GM23248 (cell line): ENCODE measurements around the gene RANBP3L. TPM values are rescaled to one million over a fixed set of nuclear protein-coding genes. Genes with fewer than 3 reads are reported as not detected.

ENCODE experiments used
- DNase-seq: peaks from one replicate; pipeline ENCODE4 v3.0.0-alpha.2; 2015
- H2AFZ ChIP-seq: fragments of 200-600 bp; sonication (generic); 2 replicates; pipeline ENCODE4 v1.6.1; 2016; ENCODE audit warnings: antibody characterized with exemption
- H3F3A ChIP-seq: fragments of 200-600 bp; sonication (generic); 2 replicates; pipeline ENCODE4 v1.6.1; 2016; ENCODE audit warnings: mild to moderate bottlenecking, antibody characterized with exemption, mixed run types; ENCODE audit not compliant: insufficient read depth
- H3K27ac ChIP-seq: fragments of 200-600 bp; sonication (generic); 2 replicates; pipeline ENCODE4 v1.5.1; 2016; ENCODE audit warnings: mild to moderate bottlenecking
- H3K27me3 ChIP-seq: fragments of 200-600 bp; sonication (generic); replicated peaks from 2 replicates; pipeline ENCODE4 v1.6.1; 2016; ENCODE audit warnings: mild to moderate bottlenecking; ENCODE audit not compliant: insufficient read depth
- H3K36me3 ChIP-seq: fragments of 200-600 bp; sonication (generic); 2 replicates; pipeline ENCODE4 v1.6.1; 2016; ENCODE audit warnings: low read depth, mild to moderate bottlenecking
- H3K4me1 ChIP-seq: fragments of 200-600 bp; sonication (generic); 2 replicates; pipeline ENCODE4 v1.6.1; 2016; ENCODE audit warnings: mild to moderate bottlenecking; ENCODE audit not compliant: insufficient read depth
- H3K4me2 ChIP-seq: fragments of 200-600 bp; sonication (generic); one replicate; pipeline ENCODE4 v1.6.1; 2016; ENCODE audit warnings: mild to moderate bottlenecking; ENCODE audit not compliant: unreplicated experiment
- H3K4me3 ChIP-seq: fragments of 200-600 bp; sonication (generic); 2 replicates; pipeline ENCODE4 v1.5.1; 2016; ENCODE audit warnings: mild to moderate bottlenecking
- H3K79me2 ChIP-seq: fragments of 200-600 bp; sonication (generic); 2 replicates; pipeline ENCODE4 v1.6.1; 2016; ENCODE audit warnings: mild to moderate bottlenecking; ENCODE audit not compliant: insufficient read depth
- H3K9ac ChIP-seq: fragments of 200-600 bp; sonication (generic); 2 replicates; pipeline ENCODE4 v1.6.1; 2016; ENCODE audit warnings: mild to moderate bottlenecking
- H3K9me2 ChIP-seq: fragments of 200-600 bp; sonication (generic); 2 replicates; pipeline ENCODE4 v1.6.1; 2016; ENCODE audit warnings: mixed run types, mild to moderate bottlenecking, moderate library complexity; ENCODE audit not compliant: insufficient read depth
- H3K9me3 ChIP-seq: fragments of 200-600 bp; sonication (generic); one replicate; pipeline ENCODE4 v1.6.1; 2017; ENCODE audit warnings: low read depth
- H4K20me1 ChIP-seq: fragments of 200-600 bp; sonication (generic); 2 replicates; pipeline ENCODE4 v1.6.0; 2016; ENCODE audit not compliant: insufficient read depth
- EZH2 ChIP-seq: fragments of 200-600 bp; sonication (generic); IDR thresholded peaks from 2 replicates; pipeline ENCODE4 v1.6.1; 2018; ENCODE audit warnings: antibody characterized with exemption, mild to moderate bottlenecking; ENCODE audit not compliant: insufficient read depth, poor library complexity, severe bottlenecking
- EZH2phosphoT487 ChIP-seq: fragments of 200-600 bp; sonication (generic); IDR thresholded peaks from 2 replicates; pipeline ENCODE4 v1.6.1; 2018; ENCODE audit warnings: antibody characterized with exemption, moderate library complexity, mild to moderate bottlenecking, low read depth; ENCODE audit not compliant: insufficient read depth
- WGBS, 2 experiments: methylation state at CpG; one replicate each; pipeline ENCODE4 v1.1.6; 2015 to 2017; ENCODE audit warnings: low lambda C conversion rate in 2 of 2, low coverage in 1 of 2; ENCODE audit errors: missing lambda C conversion rate in 2 of 2; 5-methylcytosine and 5-hydroxymethylcytosine counted together
- in situ Hi-C: fragments of 300-500 bp; cut with MboI; formaldehyde crosslinking; loops from 2 replicates; pipeline ENCODE4 v1.15.0; 2020
- polyA plus RNA-seq: library from polyadenylated mRNA; unstranded; fragments of >200 nt; fragmentation: Nextera tagmentation; extraction: Ambion mirVana; gene quantifications from 2 replicates; pipeline ENCODE4 v1.2.1, GENCODE V29; 2016
- total RNA-seq: library from RNA; depleted of rRNA; stranded (reverse); fragments of >200 nt; shearing (Covaris generic); gene quantifications from 2 replicates; pipeline ENCODE4 v1.2.3, GENCODE V29; 2014

The RANBP3L gene
- total and polyA plus RNA-seq, 2 experiments from 2014 or later, result not detected

- DNase-seq, result peak; percentile 84
- no peak for TF ChIP-seq EZH2
- no peak for TF ChIP-seq EZH2phosphoT487
- Histone ChIP-seq H3K36me3 (no peaks in the 10 kb centered on the region), H3K9me2 (no peaks in the 10 kb centered on the region), H3K27ac (peak overlapping the region; percentile 8; the same call in 1 of the 2 replicates), H3K4me2 (peak overlapping the region; percentile 53), H3K79me2 (no peaks in the 10 kb centered on the region), H3F3A (peaks cover 26% of the 10 kb centered on the region), H4K20me1 (no peaks in the 10 kb centered on the region), H3K4me3 (peak overlapping the region; percentile 9; the same call in 1 of the 2 replicates), H2AFZ (no peak overlapping the region), H3K4me1 (peaks cover 19% of the 10 kb centered on the region), H3K9me3 (no peaks in the 10 kb centered on the region), H3K9ac (no peak overlapping the region), H3K27me3 (no peaks in the 10 kb centered on the region)
- 3% methylated on average over 3 of the region's 3 CpGs for WGBS, 2 experiments
- in situ Hi-C loops, result no loop called here
Measured at GRCh38 chr5:36279054-36279698, 22.5 kb downstream of the RANBP3L start.

GRCh38 chr5:36277521-36278176 is 24.1 kb downstream of the RANBP3L start:
- H2AFZ ChIP-seq, result no peak overlapping the region
- in situ Hi-C loops, result no loop called here
- H3K4me2 ChIP-seq, result no peak overlapping the region
- WGBS, 2 experiments, result 59 to 64% methylated on average over 5 of the region's 5 CpGs
- no peaks in the 10 kb centered on the region for H3K36me3 ChIP-seq
- H3K4me3 ChIP-seq, result no peak overlapping the region
- H3K9me3 ChIP-seq, result no peaks in the 10 kb centered on the region
- no peaks in the 10 kb centered on the region for H3K79me2 ChIP-seq
- no peak overlapping the region for H3K27ac ChIP-seq
- H3K4me1 ChIP-seq, result peaks cover 19% of the 10 kb centered on the region
- no peaks in the 10 kb centered on the region for H3K9me2 ChIP-seq
- no peak for TF ChIP-seq EZH2phosphoT487
- no peak for TF ChIP-seq EZH2
- no peak overlapping the region for H3K9ac ChIP-seq
- peaks cover 26% of the 10 kb centered on the region for H3F3A ChIP-seq
- H4K20me1 ChIP-seq, result no peaks in the 10 kb centered on the region
- no peak for DNase-seq
- no peaks in the 10 kb centered on the region for H3K27me3 ChIP-seq

- TF ChIP-seq EZH2 (no peak), EZH2phosphoT487 (no peak)
- H4K20me1 ChIP-seq, result no peaks in the 10 kb centered on the region
- peaks cover 27% of the 10 kb centered on the region for H3K4me1 ChIP-seq
- no peaks in the 10 kb centered on the region for H3K9me2 ChIP-seq
- H3K4me2 ChIP-seq, result no peak overlapping the region
- no peak overlapping the region for H3K9ac ChIP-seq
- no peak overlapping the region for H3K4me3 ChIP-seq
- DNase-seq, result no peak
- H3K27ac ChIP-seq, result no peak overlapping the region
- no peaks in the 10 kb centered on the region for H3K36me3 ChIP-seq
- in situ Hi-C loops, result no loop called here
- H2AFZ ChIP-seq, result no peak overlapping the region
- no peaks in the 10 kb centered on the region for H3K79me2 ChIP-seq
- no peaks in the 10 kb centered on the region for H3K27me3 ChIP-seq
- H3F3A ChIP-seq, result peaks cover 26% of the 10 kb centered on the region
- H3K9me3 ChIP-seq, result no peaks in the 10 kb centered on the region
Measured at GRCh38 chr5:36276864-36277263, 24.8 kb downstream of the RANBP3L start.

GRCh38 chr5:36273809-36274526 is 27.7 kb downstream of the RANBP3L start:
- Histone ChIP-seq H3K4me3 (no peak overlapping the region), H3K9me2 (no peaks in the 10 kb centered on the region), H3K9me3 (no peaks in the 10 kb centered on the region), H3K27ac (no peak overlapping the region), H3F3A (peaks cover 9% of the 10 kb centered on the region), H3K4me1 (peaks cover 21% of the 10 kb centered on the region), H3K9ac (no peak overlapping the region), H3K4me2 (no peak overlapping the region), H3K79me2 (no peaks in the 10 kb centered on the region), H2AFZ (no peak overlapping the region), H3K36me3 (no peaks in the 10 kb centered on the region), H4K20me1 (no peaks in the 10 kb centered on the region), H3K27me3 (no peaks in the 10 kb centered on the region)
- no peak for DNase-seq
- in situ Hi-C loops, result loop anchor here (25.0 kb wide), 1 partner anchor 413 kb away; no protein-coding TSS in a partner anchor
- WGBS, 2 experiments, result 54 to 55% methylated on average over 6 of the region's 6 CpGs
- TF ChIP-seq EZH2 (no peak), EZH2phosphoT487 (no peak)
